Lower leg skin (tissue), 3 donors: Measurements from ENCODE around the gene C14orf119.

ENCODE experiments used
- POLR2A ChIP-seq, 2 donors: fragments of 450-650 bp; IDR thresholded peaks; one replicate each; pipeline ENCODE4 v1.6.1; 2016 to 2017; ENCODE audit warnings: antibody characterized with exemption in 2 of 2, mild to moderate bottlenecking in 1 of 2, moderate library complexity in 1 of 2
- TF ChIP-seq, protein P1 (sequence below), 3 donors: fragments of 450-650 bp; IDR thresholded peaks; one replicate each; pipeline ENCODE4 v1.5.1; 2016; ENCODE audit warnings: antibody characterized with exemption in 3 of 3, mild to moderate bottlenecking in 3 of 3, moderate library complexity in 2 of 3

DNA sequence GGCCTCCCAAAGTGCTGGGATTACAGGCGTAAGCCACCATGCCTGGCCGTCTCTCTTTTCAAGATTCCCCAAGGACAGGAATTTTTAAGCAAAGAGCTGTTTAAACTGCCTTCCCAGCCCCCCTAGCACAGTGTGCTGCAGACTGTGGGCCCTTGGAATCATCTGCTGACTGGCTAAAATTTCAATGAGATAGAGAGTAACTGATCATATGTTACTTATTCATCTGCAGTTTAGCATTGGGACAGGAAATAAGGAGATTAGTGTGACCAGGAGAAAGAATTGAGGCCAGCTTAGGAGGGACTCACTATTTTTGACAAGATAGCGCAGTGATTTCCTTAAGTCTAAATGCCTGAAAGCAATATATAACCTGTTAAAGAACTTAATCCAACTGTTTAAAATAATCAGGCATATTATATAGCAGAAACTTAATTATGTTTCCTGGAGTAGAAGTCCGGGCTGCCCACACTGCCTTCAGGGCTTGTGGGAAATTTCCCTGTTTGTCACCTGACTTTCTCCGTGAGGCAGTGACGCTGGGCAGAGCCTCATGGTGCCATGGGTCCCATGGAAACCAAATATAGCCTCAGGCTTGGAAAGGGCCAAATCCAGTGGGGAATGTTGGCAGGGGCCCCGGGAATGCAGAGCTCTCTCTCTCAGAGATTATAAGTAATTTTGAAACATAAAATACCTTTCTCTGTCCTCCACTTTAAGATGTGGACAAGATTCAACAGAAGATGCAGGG lies 46.6 kb downstream of the C14orf119 start:
- TF ChIP-seq, protein P1, sequence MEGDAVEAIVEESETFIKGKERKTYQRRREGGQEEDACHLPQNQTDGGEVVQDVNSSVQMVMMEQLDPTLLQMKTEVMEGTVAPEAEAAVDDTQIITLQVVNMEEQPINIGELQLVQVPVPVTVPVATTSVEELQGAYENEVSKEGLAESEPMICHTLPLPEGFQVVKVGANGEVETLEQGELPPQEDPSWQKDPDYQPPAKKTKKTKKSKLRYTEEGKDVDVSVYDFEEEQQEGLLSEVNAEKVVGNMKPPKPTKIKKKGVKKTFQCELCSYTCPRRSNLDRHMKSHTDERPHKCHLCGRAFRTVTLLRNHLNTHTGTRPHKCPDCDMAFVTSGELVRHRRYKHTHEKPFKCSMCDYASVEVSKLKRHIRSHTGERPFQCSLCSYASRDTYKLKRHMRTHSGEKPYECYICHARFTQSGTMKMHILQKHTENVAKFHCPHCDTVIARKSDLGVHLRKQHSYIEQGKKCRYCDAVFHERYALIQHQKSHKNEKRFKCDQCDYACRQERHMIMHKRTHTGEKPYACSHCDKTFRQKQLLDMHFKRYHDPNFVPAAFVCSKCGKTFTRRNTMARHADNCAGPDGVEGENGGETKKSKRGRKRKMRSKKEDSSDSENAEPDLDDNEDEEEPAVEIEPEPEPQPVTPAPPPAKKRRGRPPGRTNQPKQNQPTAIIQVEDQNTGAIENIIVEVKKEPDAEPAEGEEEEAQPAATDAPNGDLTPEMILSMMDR (IDR thresholded peaks at IDR 0.05) = no peak
- no peak for TF ChIP-seq POLR2A (IDR thresholded peaks at IDR 0.05)
